HEK293 (cell line): ENCODE data around the gene APOA5.

Experiments used
- CTCF ChIA-PET: fragments of 350-600 bp; formaldehyde crosslinking; extraction: SDS; loops from one replicate; lab custom pipeline; 2021; ENCODE audit warnings: antibody characterized with exemption; lab: Yijun Ruan, JAX
- POLR2A ChIA-PET: fragments of 300-600 bp; formaldehyde crosslinking; extraction: SDS; loops from one replicate; lab custom pipeline; 2020; ENCODE audit warnings: antibody characterized with exemption, inconsistent platforms; lab: Yijun Ruan, JAX
- H3K27ac ChIP-seq: fragments of 200-500 bp; sonication (Bioruptor generic); 2 replicates; pipeline ENCODE4 v1.5.1; 2014; ENCODE audit warnings: low read depth, low read length, control low read depth, inconsistent platforms; ENCODE audit errors: extremely low read depth
- H3K36me3 ChIP-seq, 2 experiments: fragments of 200-500 bp in 1 of 2; sonication (Bioruptor generic) in 1 of 2; 1 replicate in 1 of 2; 2 replicates in 1 of 2; pipeline ENCODE4 v1.5.1; 2014 to 2017; ENCODE audit warnings: inconsistent platforms in 2 of 2, low read length in 2 of 2; ENCODE audit not compliant: control insufficient read depth in 2 of 2, insufficient read depth in 1 of 2
- H3K4me1 ChIP-seq: fragments of 200-500 bp; sonication (Bioruptor generic); 2 replicates; pipeline ENCODE4 v1.5.1; 2014; ENCODE audit warnings: mild to moderate bottlenecking, low read length, inconsistent platforms; ENCODE audit not compliant: control insufficient read depth, insufficient read depth
- H3K4me3 ChIP-seq: 2 replicates; pipeline ENCODE4 v1.5.1; 2011; ENCODE audit warnings: low read depth, mild to moderate bottlenecking, control low read depth, low read length, moderate library complexity
- H3K9me3 ChIP-seq: fragments of 200-500 bp; sonication (Bioruptor generic); 2 replicates; pipeline ENCODE4 v1.5.1; 2014; ENCODE audit warnings: low read depth, low read length, inconsistent platforms; ENCODE audit not compliant: control insufficient read depth, insufficient read depth
- ATF2 ChIP-seq: fragments of 450-650 bp; formaldehyde crosslinking; IDR thresholded peaks from 2 replicates; pipeline ENCODE4 v1.5.1; 2016; ENCODE audit warnings: missing biosample characterization, missing genetic modification characterization, low read depth
- CTCF ChIP-seq: fragments of 450-650 bp; formaldehyde crosslinking; IDR thresholded peaks from 2 replicates; pipeline ENCODE4 v1.5.1; 2016; ENCODE audit warnings: missing biosample characterization, missing genetic modification characterization
- IKZF3 ChIP-seq: fragments of 450-650 bp; IDR thresholded peaks from 2 replicates; pipeline ENCODE4 v1.5.0; 2018; ENCODE audit warnings: missing biosample characterization, mild to moderate bottlenecking, missing genetic modification characterization, moderate library complexity
- KLF1 ChIP-seq: fragments of 450-650 bp; formaldehyde crosslinking; IDR thresholded peaks from 2 replicates; pipeline ENCODE4 v1.5.1; 2016; ENCODE audit warnings: missing biosample characterization, missing genetic modification characterization
- KLF9 ChIP-seq: fragments of 450-650 bp; formaldehyde crosslinking; IDR thresholded peaks from 2 replicates; pipeline ENCODE4 v1.5.1; 2016; ENCODE audit warnings: missing biosample characterization, missing genetic modification characterization, low read depth
- OVOL3 ChIP-seq: fragments of 450-650 bp; formaldehyde crosslinking; IDR thresholded peaks from 2 replicates; pipeline ENCODE4 v1.5.1; 2016; ENCODE audit warnings: missing biosample characterization, missing genetic modification characterization
- PRDM6 ChIP-seq: fragments of 450-650 bp; formaldehyde crosslinking; IDR thresholded peaks from 2 replicates; pipeline ENCODE4 v1.5.1; 2017; ENCODE audit warnings: missing biosample characterization, missing genetic modification characterization
- ZBTB17 ChIP-seq: fragments of 450-650 bp; formaldehyde crosslinking; IDR thresholded peaks from 2 replicates; pipeline ENCODE4 v1.5.1; 2016; ENCODE audit warnings: missing biosample characterization, missing genetic modification characterization
- ZFP3 ChIP-seq: fragments of 450-650 bp; formaldehyde crosslinking; IDR thresholded peaks from 2 replicates; pipeline ENCODE4 v1.5.1; 2016; ENCODE audit warnings: low read depth, missing biosample characterization, missing genetic modification characterization
- ZNF112 ChIP-seq: fragments of 450-650 bp; formaldehyde crosslinking; IDR thresholded peaks from 2 replicates; pipeline ENCODE4 v1.5.0; 2017; ENCODE audit warnings: missing biosample characterization, missing genetic modification characterization
- ZNF132 ChIP-seq: fragments of 450-650 bp; formaldehyde crosslinking; IDR thresholded peaks from 2 replicates; pipeline ENCODE4 v1.5.1; 2017; ENCODE audit warnings: missing biosample characterization, missing genetic modification characterization, borderline replicate concordance
- ZNF155 ChIP-seq: fragments of 450-650 bp; formaldehyde crosslinking; IDR thresholded peaks from 2 replicates; pipeline ENCODE4 v1.5.1; 2016; ENCODE audit warnings: missing biosample characterization, missing genetic modification characterization
- ZNF169 ChIP-seq: fragments of 450-650 bp; formaldehyde crosslinking; IDR thresholded peaks from 2 replicates; pipeline ENCODE4 v1.5.1; 2016; ENCODE audit warnings: missing biosample characterization, missing genetic modification characterization
- ZNF221 ChIP-seq: fragments of 450-650 bp; formaldehyde crosslinking; IDR thresholded peaks from 2 replicates; pipeline ENCODE4 v1.5.1; 2017; ENCODE audit warnings: missing biosample characterization, missing genetic modification characterization, borderline replicate concordance
- ZNF280C ChIP-seq: fragments of 450-650 bp; formaldehyde crosslinking; IDR thresholded peaks from 2 replicates; pipeline ENCODE4 v1.5.1; 2016; ENCODE audit warnings: missing biosample characterization, missing genetic modification characterization
- ZNF398 ChIP-seq: fragments of 450-650 bp; formaldehyde crosslinking; IDR thresholded peaks from 2 replicates; pipeline ENCODE4 v1.5.1; 2017; ENCODE audit warnings: missing biosample characterization, missing genetic modification characterization
- ZNF426 ChIP-seq: fragments of 450-650 bp; formaldehyde crosslinking; IDR thresholded peaks from 2 replicates; pipeline ENCODE4 v1.5.1; 2017; ENCODE audit warnings: missing biosample characterization, missing genetic modification characterization, mild to moderate bottlenecking, inconsistent platforms, moderate library complexity
- ZNF510 ChIP-seq: fragments of 450-650 bp; formaldehyde crosslinking; IDR thresholded peaks from 2 replicates; pipeline ENCODE4 v1.5.1; 2018; ENCODE audit warnings: mild to moderate bottlenecking, missing genetic modification characterization, missing biosample characterization; ENCODE audit not compliant: insufficient replicate concordance
- ZNF548 ChIP-seq: fragments of 450-650 bp; formaldehyde crosslinking; IDR thresholded peaks from 2 replicates; pipeline ENCODE4 v1.5.1; 2016; ENCODE audit warnings: missing biosample characterization, missing genetic modification characterization
- ZNF560 ChIP-seq: fragments of 450-650 bp; formaldehyde crosslinking; IDR thresholded peaks from 2 replicates; pipeline ENCODE4 v1.5.1; 2017; ENCODE audit warnings: missing biosample characterization, missing genetic modification characterization, borderline replicate concordance
- ZNF621 ChIP-seq: fragments of 450-650 bp; formaldehyde crosslinking; IDR thresholded peaks from 2 replicates; pipeline ENCODE4 v1.5.1; 2017; ENCODE audit warnings: missing biosample characterization, missing genetic modification characterization
- ZNF623 ChIP-seq: fragments of 450-650 bp; formaldehyde crosslinking; IDR thresholded peaks from 2 replicates; pipeline ENCODE4 v1.5.1; 2016; ENCODE audit warnings: missing biosample characterization, missing genetic modification characterization
- ZNF626 ChIP-seq: fragments of 450-650 bp; sonication (Bioruptor Pico); formaldehyde crosslinking; IDR thresholded peaks from 2 replicates; pipeline ENCODE4 v1.5.1; 2018; ENCODE audit warnings: missing biosample characterization, missing genetic modification characterization, inconsistent platforms
- ZNF654 ChIP-seq: fragments of 450-650 bp; formaldehyde crosslinking; IDR thresholded peaks from 2 replicates; pipeline ENCODE4 v1.5.1; 2016; ENCODE audit warnings: low read depth, missing biosample characterization, missing genetic modification characterization
- ZNF660 ChIP-seq: fragments of 450-650 bp; IDR thresholded peaks from 2 replicates; pipeline ENCODE4 v1.5.1; 2018; ENCODE audit warnings: missing biosample characterization, mild to moderate bottlenecking, missing genetic modification characterization
- ZNF792 ChIP-seq: fragments of 450-650 bp; formaldehyde crosslinking; IDR thresholded peaks from 2 replicates; pipeline ENCODE4 v1.5.1; 2016; ENCODE audit warnings: missing biosample characterization, missing genetic modification characterization
- ZNF830 ChIP-seq: fragments of 450-650 bp; IDR thresholded peaks from 2 replicates; pipeline ENCODE4 v1.5.0; 2018; ENCODE audit warnings: missing biosample characterization, missing genetic modification characterization, low read depth, mild to moderate bottlenecking, moderate library complexity
- ZSCAN30 ChIP-seq: fragments of 450-650 bp; IDR thresholded peaks from 2 replicates; pipeline ENCODE4 v1.5.1; 2018; ENCODE audit warnings: missing biosample characterization, mild to moderate bottlenecking, missing genetic modification characterization, moderate library complexity

Gene APOA5

GRCh38 chr11:116831790-116832349 lies 40.2 kb upstream of the APOA5 start:
- H3K9me3 ChIP-seq, result no peaks in the 10 kb centered on the region
- no peaks in the 10 kb centered on the region for H3K36me3 ChIP-seq
- TF ChIP-seq KLF1 (tag by site-specific recombination), result no peak
- no peak for TF ChIP-seq ZNF830
- no peak for TF ChIP-seq ZNF792
- TF ChIP-seq ZNF280C (tag by site-specific recombination), result no peak
- no peak for TF ChIP-seq CTCF
- no peak for TF ChIP-seq PRDM6 (tag by site-specific recombination)
- TF ChIP-seq KLF9 (tag by site-specific recombination), result no peak
- TF ChIP-seq IKZF3, result no peak
- no peak for TF ChIP-seq ZNF548
- TF ChIP-seq ZBTB17, result no peak
- no peak for TF ChIP-seq ZSCAN30 (tag by site-specific recombination)
- TF ChIP-seq ZNF132 (tag by site-specific recombination), result no peak
- no peak for TF ChIP-seq OVOL3 (tag by site-specific recombination)
- no peak for TF ChIP-seq ZNF510 (tag by site-specific recombination)
- POLR2A ChIA-PET, result no interaction called here
- H3K27ac ChIP-seq, result no peak overlapping the region
- H3K4me3 ChIP-seq, result no peak overlapping the region
- no peaks in the 10 kb centered on the region for H3K4me1 ChIP-seq
- CTCF ChIA-PET, result no interaction called here

- Histone ChIP-seq H3K4me3 (no peak overlapping the region), H3K4me1 (no peaks in the 10 kb centered on the region), H3K36me3 (no peaks in the 10 kb centered on the region), H3K9me3 (no peaks in the 10 kb centered on the region), H3K27ac (no peak overlapping the region)
- ChIA-PET CTCF (no interaction called here), POLR2A (no interaction called here)
- TF ChIP-seq ZNF654, result no peak
- TF ChIP-seq ZNF621, result no peak
- TF ChIP-seq ZNF626 (tag by site-specific recombination), result no peak
- TF ChIP-seq ZNF169 (tag by site-specific recombination), result no peak
- no peak for TF ChIP-seq ZNF426 (tag by site-specific recombination)
- no peak for TF ChIP-seq ZNF112 (tag by site-specific recombination)
- TF ChIP-seq ZNF560, result no peak
- TF ChIP-seq ZNF398 (tag by site-specific recombination), result no peak
- no peak for TF ChIP-seq ZFP3 (tag by site-specific recombination)
- no peak for TF ChIP-seq ATF2 (tag by site-specific recombination)
- TF ChIP-seq ZNF221 (tag by site-specific recombination), result no peak
- TF ChIP-seq ZNF660 (tag by site-specific recombination), result no peak
- TF ChIP-seq ZNF623 (tag by site-specific recombination), result no peak
- TF ChIP-seq ZNF155, result no peak
Measured at GRCh38 chr11:116830184-116830912, 38.7 kb upstream of the APOA5 start.
